Neural cell (in vitro differentiated cells): ENCODE results near the gene PADI4.

Experiments
- CTCF ChIP-seq: fragments of 450-650 bp; IDR thresholded peaks from 2 replicates; pipeline ENCODE4 v1.5.1; 2014; ENCODE audit warnings: antibody characterized with exemption, mild to moderate bottlenecking, moderate library complexity; ENCODE audit not compliant: poor library complexity, severe bottlenecking
- EZH2 ChIP-seq: fragments of 200-600, 300-800 bp; shearing (Covaris generic), sonication (generic); IDR thresholded peaks from 2 replicates; pipeline ENCODE4 v1.6.1; 2014; ENCODE audit warnings: antibody characterized with exemption, low read length, borderline replicate concordance, mild to moderate bottlenecking; ENCODE audit not compliant: insufficient read depth, poor library complexity, severe bottlenecking
- MXI1 ChIP-seq: fragments of 450-650 bp; conservative IDR thresholded peaks from 2 replicates; pipeline ENCODE4 v1.6.1; 2014; ENCODE audit warnings: antibody characterized with exemption, mild to moderate bottlenecking; ENCODE audit not compliant: poor library complexity, severe bottlenecking
- POLR2AphosphoS5 ChIP-seq: IDR thresholded peaks from 2 replicates; pipeline ENCODE4 v1.6.1; 2012
- RAD21 ChIP-seq: fragments of 450-650 bp; conservative IDR thresholded peaks from 2 replicates; pipeline ENCODE4 v1.6.1; 2014; ENCODE audit warnings: antibody characterized with exemption, mild to moderate bottlenecking, moderate library complexity
- SMC3 ChIP-seq: fragments of 450-650 bp; conservative IDR thresholded peaks from 2 replicates; pipeline ENCODE4 v1.6.1; 2014; ENCODE audit warnings: antibody characterized with exemption, mild to moderate bottlenecking, moderate library complexity; ENCODE audit not compliant: poor library complexity
- TAF1 ChIP-seq: IDR thresholded peaks from 2 replicates; pipeline ENCODE4 v1.6.1; 2012; ENCODE audit warnings: low read depth
- TF ChIP-seq, protein P1 (sequence below): IDR thresholded peaks from 2 replicates; pipeline ENCODE4 v1.6.1; 2012; ENCODE audit warnings: borderline replicate concordance

- no peak for TF ChIP-seq CTCF
- TF ChIP-seq POLR2AphosphoS5 = no peak
- no peak for TF ChIP-seq EZH2
- no peak for TF ChIP-seq SMC3
- TF ChIP-seq, protein P1, sequence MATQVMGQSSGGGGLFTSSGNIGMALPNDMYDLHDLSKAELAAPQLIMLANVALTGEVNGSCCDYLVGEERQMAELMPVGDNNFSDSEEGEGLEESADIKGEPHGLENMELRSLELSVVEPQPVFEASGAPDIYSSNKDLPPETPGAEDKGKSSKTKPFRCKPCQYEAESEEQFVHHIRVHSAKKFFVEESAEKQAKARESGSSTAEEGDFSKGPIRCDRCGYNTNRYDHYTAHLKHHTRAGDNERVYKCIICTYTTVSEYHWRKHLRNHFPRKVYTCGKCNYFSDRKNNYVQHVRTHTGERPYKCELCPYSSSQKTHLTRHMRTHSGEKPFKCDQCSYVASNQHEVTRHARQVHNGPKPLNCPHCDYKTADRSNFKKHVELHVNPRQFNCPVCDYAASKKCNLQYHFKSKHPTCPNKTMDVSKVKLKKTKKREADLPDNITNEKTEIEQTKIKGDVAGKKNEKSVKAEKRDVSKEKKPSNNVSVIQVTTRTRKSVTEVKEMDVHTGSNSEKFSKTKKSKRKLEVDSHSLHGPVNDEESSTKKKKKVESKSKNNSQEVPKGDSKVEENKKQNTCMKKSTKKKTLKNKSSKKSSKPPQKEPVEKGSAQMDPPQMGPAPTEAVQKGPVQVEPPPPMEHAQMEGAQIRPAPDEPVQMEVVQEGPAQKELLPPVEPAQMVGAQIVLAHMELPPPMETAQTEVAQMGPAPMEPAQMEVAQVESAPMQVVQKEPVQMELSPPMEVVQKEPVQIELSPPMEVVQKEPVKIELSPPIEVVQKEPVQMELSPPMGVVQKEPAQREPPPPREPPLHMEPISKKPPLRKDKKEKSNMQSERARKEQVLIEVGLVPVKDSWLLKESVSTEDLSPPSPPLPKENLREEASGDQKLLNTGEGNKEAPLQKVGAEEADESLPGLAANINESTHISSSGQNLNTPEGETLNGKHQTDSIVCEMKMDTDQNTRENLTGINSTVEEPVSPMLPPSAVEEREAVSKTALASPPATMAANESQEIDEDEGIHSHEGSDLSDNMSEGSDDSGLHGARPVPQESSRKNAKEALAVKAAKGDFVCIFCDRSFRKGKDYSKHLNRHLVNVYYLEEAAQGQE = no peak
- no peak for TF ChIP-seq RAD21
- TF ChIP-seq MXI1 = no peak
- TF ChIP-seq TAF1 = no peak
Observed at GRCh38 chr1:17286646-17287045, 21.4 kb upstream of the PADI4 start.
